BLaER1 treated with 17β-estradiol and CSF1 and Interleukin-3, amounts not matched to agents 10 nM and 100 nM (cell line): ENCODE results near the gene DUSP15.

ENCODE experiments used
- H3K27ac ChIP-seq, 11 experiments: shearing (Covaris generic); formaldehyde crosslinking; 2 replicates each; pipeline ENCODE4 v1.8.1; 2022
- H3K27me3 ChIP-seq, 11 experiments: shearing (Covaris generic); formaldehyde crosslinking; 2 replicates each; pipeline ENCODE4 v1.8.1; 2022
- H3K36me3 ChIP-seq, 11 experiments: shearing (Covaris generic); formaldehyde crosslinking; 2 replicates each; pipeline ENCODE4 v1.8.1; 2022
- H3K4me1 ChIP-seq, 10 experiments: shearing (Covaris generic); formaldehyde crosslinking; 2 replicates each; pipeline ENCODE4 v1.8.1; 2022
- H3K4me2 ChIP-seq, 11 experiments: shearing (Covaris generic); formaldehyde crosslinking; 2 replicates each; pipeline ENCODE4 v1.8.1; 2022
- H3K4me3 ChIP-seq, 10 experiments: shearing (Covaris generic); formaldehyde crosslinking; 2 replicates each; pipeline ENCODE4 v1.8.1; 2022
- H3K9ac ChIP-seq, 11 experiments: shearing (Covaris generic); formaldehyde crosslinking; 2 replicates each; pipeline ENCODE4 v1.8.1; 2022
- H3K9me3 ChIP-seq, 11 experiments: shearing (Covaris generic); formaldehyde crosslinking; replicated peaks in 1 of 11; 2 replicates each; pipeline ENCODE4 v1.8.1; 2022
- H4K20me1 ChIP-seq, 11 experiments: shearing (Covaris generic); formaldehyde crosslinking; 2 replicates each; pipeline ENCODE4 v1.8.1; 2022
- Cebpa-rat ChIP-seq, 11 experiments: shearing (Covaris generic); IDR thresholded peaks; 2 replicates each; pipeline ENCODE4 v1.8.1; 2022

The DUSP15 gene

DNA sequence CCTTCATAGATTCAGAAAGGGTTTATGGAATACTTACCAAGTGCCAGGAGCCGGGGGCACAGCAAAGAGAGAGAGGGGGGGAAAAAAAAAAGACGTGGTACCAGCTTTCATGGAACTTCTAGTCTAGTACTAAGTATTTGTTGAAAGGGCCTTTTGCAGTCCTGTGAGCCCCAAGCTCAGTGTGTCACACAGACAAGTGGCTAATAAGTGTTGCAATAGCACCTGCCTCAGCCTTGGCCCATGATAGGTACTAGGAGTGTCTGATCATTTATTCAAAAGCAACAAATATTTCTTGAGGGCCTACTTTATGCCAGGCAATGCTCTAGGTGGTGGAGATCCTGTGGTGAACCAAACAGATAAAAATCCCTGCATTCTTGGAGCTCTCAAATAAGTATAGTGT is 43.3 kb downstream of the DUSP15 start:
- H3K4me3 ChIP-seq = no peak overlapping the region
- peaks cover 28 to 47% (median 39%) of the 10 kb centered on the region in 10 experiments for H3K4me1 ChIP-seq
- peaks cover 0 to 42% (median 0%) of the 10 kb centered on the region in 11 experiments; a peak in 3 of 22 replicates for H4K20me1 ChIP-seq
- no peak for TF ChIP-seq Cebpa-rat (IDR thresholded peaks at IDR 0.05)
- no peak overlapping the region for H3K9ac ChIP-seq
- H3K36me3 ChIP-seq = no peaks in the 10 kb centered on the region
- no peak overlapping the region for H3K27ac ChIP-seq
- H3K27me3 ChIP-seq = peaks cover 0 to 20% (median 0%) of the 10 kb centered on the region in 11 experiments; a peak in 2 of 22 replicates
- H3K9me3 ChIP-seq = no peaks in the 10 kb centered on the region
- H3K4me2 ChIP-seq = no peak overlapping the region

- no peak overlapping the region for H3K4me3 ChIP-seq
- no peaks in the 10 kb centered on the region for H3K36me3 ChIP-seq
- peaks cover 0 to 16% (median 0%) of the 10 kb centered on the region in 11 experiments; a peak in 2 of 22 replicates for H3K27me3 ChIP-seq
- H3K9me3 ChIP-seq = no peaks in the 10 kb centered on the region
- peaks cover 0 to 42% (median 0%) of the 10 kb centered on the region in 11 experiments; a peak in 3 of 22 replicates for H4K20me1 ChIP-seq
- no peak overlapping the region for H3K4me2 ChIP-seq
- H3K27ac ChIP-seq = no peak overlapping the region
- peaks cover 28 to 47% (median 39%) of the 10 kb centered on the region in 10 experiments for H3K4me1 ChIP-seq
- no peak for TF ChIP-seq Cebpa-rat (IDR thresholded peaks at IDR 0.05)
- no peak overlapping the region for H3K9ac ChIP-seq
Observed at GRCh38 chr20:31826074-31826473, 44.3 kb downstream of the DUSP15 start.

GRCh38 chr20:31824554-31825313 is 45.6 kb downstream of the DUSP15 start:
- peaks cover 0 to 33% (median 0%) of the 10 kb centered on the region in 11 experiments; a peak in 2 of 22 replicates for H4K20me1 ChIP-seq
- peak overlapping the region in 3 of 11 experiments; percentile 12 to 58 (median 39); a peak in 5 of 22 replicates for H3K9ac ChIP-seq
- H3K27me3 ChIP-seq = peaks cover 0 to 16% (median 0%) of the 10 kb centered on the region in 11 experiments; a peak in 2 of 22 replicates
- H3K4me1 ChIP-seq = peaks cover 19 to 37% (median 30%) of the 10 kb centered on the region in 10 experiments
- H3K4me3 ChIP-seq = no peak overlapping the region
- no peaks in the 10 kb centered on the region for H3K9me3 ChIP-seq
- no peaks in the 10 kb centered on the region for H3K36me3 ChIP-seq
- H3K4me2 ChIP-seq = peak overlapping the region; percentile 58 to 90 (median 75); a peak in 14 of 22 replicates
- H3K27ac ChIP-seq = no peak overlapping the region
- no peak for TF ChIP-seq Cebpa-rat (IDR thresholded peaks at IDR 0.05)

- H3K27me3 ChIP-seq = peaks cover 0 to 15% (median 0%) of the 10 kb centered on the region in 11 experiments; a peak in 2 of 22 replicates
- H3K4me1 ChIP-seq = peaks cover 13 to 31% (median 24%) of the 10 kb centered on the region in 10 experiments
- peak overlapping the region; percentile 58 to 90 (median 75); a peak in 21 of 22 replicates for H3K4me2 ChIP-seq
- no peaks in the 10 kb centered on the region for H3K36me3 ChIP-seq
- TF ChIP-seq Cebpa-rat (IDR thresholded peaks at IDR 0.05) = no peak
- peaks cover 0 to 28% (median 0%) of the 10 kb centered on the region in 11 experiments; a peak in 3 of 22 replicates for H4K20me1 ChIP-seq
- no peak overlapping the region for H3K4me3 ChIP-seq
- H3K9me3 ChIP-seq = no peaks in the 10 kb centered on the region
- H3K9ac ChIP-seq = peak overlapping the region in 7 of 11 experiments; percentile 5 to 58 (median 39); a peak in 7 of 22 replicates
- no peak overlapping the region for H3K27ac ChIP-seq
Observed at GRCh38 chr20:31824125-31824485, 46.2 kb downstream of the DUSP15 start.

DNA sequence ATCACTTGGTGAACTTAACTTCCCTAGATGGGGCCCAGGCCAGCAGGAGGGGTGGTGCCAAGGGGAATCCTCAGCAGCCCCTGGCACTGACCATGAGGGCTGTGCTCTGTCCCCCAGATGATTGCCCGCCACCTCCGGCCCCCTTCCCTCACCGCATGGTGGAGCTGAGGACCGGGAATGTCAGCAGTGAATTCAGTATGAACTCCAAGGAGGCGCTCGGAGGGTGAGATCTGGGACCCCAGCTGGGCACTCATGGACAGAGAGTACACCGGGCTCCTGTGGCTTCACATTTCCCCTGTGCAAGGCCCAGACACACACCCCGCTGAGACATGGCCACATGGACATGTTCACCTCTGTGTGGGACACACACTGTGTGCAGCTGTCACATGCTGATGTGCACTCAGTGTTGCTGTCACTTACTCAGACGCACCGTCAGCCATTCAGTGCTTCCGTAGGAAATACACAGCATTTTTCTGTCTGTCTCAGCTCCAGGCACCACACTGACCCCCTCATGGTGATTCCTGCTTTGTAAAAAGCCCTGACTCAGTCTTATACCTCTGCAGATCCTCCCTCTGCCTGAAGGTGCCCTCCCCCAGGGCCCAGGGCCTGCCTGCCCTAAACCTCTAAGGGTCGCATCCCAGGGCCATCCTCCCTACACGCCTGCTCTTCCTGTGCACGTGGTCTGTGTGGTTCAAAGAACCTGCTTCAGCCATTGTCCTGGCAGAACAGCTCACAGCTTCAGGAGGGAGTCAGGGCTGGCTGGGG is 46.8 kb downstream of the DUSP15 start:
- peaks cover 0 to 11% (median 0%) of the 10 kb centered on the region in 11 experiments; a peak in 1 of 22 replicates for H3K27me3 ChIP-seq
- no peak overlapping the region for H3K4me3 ChIP-seq
- TF ChIP-seq Cebpa-rat (IDR thresholded peaks at IDR 0.05) = no peak
- H3K4me2 ChIP-seq = peak overlapping the region; percentile 58 to 90 (median 75)
- H3K27ac ChIP-seq = peak overlapping the region in 1 of 11 experiments; percentile 33; a peak in 2 of 22 replicates
- H3K4me1 ChIP-seq = peaks cover 13 to 30% (median 23%) of the 10 kb centered on the region in 10 experiments
- no peaks in the 10 kb centered on the region for H3K9me3 ChIP-seq
- H3K9ac ChIP-seq = peak overlapping the region in 7 of 11 experiments; percentile 5 to 58 (median 39); a peak in 7 of 22 replicates
- peaks cover 0 to 22% (median 0%) of the 10 kb centered on the region in 11 experiments; a peak in 3 of 22 replicates for H4K20me1 ChIP-seq
- no peaks in the 10 kb centered on the region for H3K36me3 ChIP-seq

DNA sequence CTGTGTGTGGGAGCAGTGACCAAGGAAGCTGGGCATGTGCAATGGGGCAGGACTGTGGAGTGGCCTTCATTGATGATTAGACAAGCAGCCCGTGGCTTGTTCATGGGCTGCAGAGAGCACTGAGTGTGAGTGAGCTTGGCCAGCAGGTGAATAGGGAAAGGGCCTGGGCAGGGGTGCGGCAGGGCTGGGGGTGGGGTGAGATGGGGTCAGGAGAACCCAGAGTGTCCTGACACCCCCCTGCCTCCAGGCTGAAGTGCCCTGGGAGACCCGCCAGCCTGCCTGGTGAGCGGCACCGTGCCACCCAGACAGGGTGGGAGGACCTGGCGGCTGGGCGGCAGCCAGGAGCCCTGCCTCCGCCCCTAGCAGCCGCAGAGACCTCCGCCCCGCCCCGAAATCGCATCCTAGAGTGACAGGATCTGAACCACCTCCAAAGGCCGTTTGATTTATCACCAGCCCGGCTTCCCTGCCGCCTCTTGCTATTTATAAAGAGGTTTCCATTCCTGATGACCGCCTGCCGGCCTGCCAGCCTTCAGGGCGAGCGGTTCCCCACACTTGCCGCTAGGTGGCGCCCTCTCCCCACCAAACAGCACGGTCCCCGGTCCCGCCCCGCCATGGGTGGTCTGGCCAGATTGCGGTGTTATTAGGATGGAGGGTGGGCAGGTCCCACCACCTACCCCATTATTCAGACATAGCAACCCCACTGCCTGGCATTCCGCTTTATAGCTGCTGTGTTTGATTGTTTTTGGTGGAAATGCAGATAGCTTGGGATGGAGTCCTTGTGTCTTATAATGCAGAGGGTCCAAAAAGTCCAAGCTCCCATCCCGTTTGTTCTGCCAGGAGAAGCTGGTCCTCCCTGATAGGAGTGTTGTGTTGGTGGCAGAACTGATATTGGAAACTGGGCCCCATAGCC is 47.7 kb downstream of the DUSP15 start:
- no peaks in the 10 kb centered on the region for H3K36me3 ChIP-seq
- peak overlapping the region in 7 of 11 experiments; percentile 16 to 60 (median 46); a peak in 11 of 22 replicates for H3K9ac ChIP-seq
- H4K20me1 ChIP-seq = peaks cover 0 to 22% (median 0%) of the 10 kb centered on the region in 11 experiments; a peak in 3 of 22 replicates
- H3K4me3 ChIP-seq = peak overlapping the region in 4 of 10 experiments; percentile 6 to 38 (median 22); a peak in 3 of 20 replicates
- H3K9me3 ChIP-seq = no peaks in the 10 kb centered on the region
- peaks cover 0 to 11% (median 0%) of the 10 kb centered on the region in 11 experiments; a peak in 1 of 22 replicates for H3K27me3 ChIP-seq
- no peak overlapping the region for H3K27ac ChIP-seq
- no peak for TF ChIP-seq Cebpa-rat (IDR thresholded peaks at IDR 0.05)
- peaks cover 13 to 30% (median 23%) of the 10 kb centered on the region in 10 experiments for H3K4me1 ChIP-seq
- H3K4me2 ChIP-seq = peak overlapping the region; percentile 58 to 90 (median 75)

DNA sequence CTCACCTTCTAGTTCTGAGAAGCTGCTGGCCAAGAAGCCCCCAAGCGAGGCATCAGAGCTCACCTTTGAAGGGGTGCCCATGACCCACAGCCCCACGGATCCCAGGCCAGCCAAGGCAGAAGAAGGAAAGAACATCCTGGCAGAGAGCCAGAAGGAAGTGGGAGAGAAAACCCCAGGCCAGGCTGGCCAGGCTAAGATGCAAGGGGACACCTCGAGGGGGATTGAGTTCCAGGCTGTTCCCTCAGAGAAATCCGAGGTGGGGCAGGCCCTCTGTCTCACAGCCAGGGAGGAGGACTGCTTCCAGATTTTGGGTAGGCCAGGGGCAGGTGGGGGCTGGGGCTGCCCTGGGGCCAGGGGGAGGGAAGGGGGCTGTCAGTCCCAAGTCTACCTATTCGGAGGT is 48.9 kb downstream of the DUSP15 start:
- peaks cover 0 to 22% (median 0%) of the 10 kb centered on the region in 11 experiments; a peak in 3 of 22 replicates for H4K20me1 ChIP-seq
- no peak overlapping the region for H3K9ac ChIP-seq
- H3K4me3 ChIP-seq = no peak overlapping the region
- peaks cover 0 to 6% (median 0%) of the 10 kb centered on the region in 11 experiments; a peak in 1 of 22 replicates for H3K27me3 ChIP-seq
- TF ChIP-seq Cebpa-rat (IDR thresholded peaks at IDR 0.05) = no peak
- H3K9me3 ChIP-seq = no peaks in the 10 kb centered on the region
- no peak overlapping the region for H3K27ac ChIP-seq
- H3K36me3 ChIP-seq = no peaks in the 10 kb centered on the region
- peak overlapping the region in 1 of 11 experiments; percentile 33; a peak in 1 of 22 replicates for H3K4me2 ChIP-seq
- H3K4me1 ChIP-seq = peaks cover 13 to 30% (median 23%) of the 10 kb centered on the region in 10 experiments

GRCh38 chr20:31820228-31820627 is 50.1 kb downstream of the DUSP15 start:
- Histone ChIP-seq H3K4me2 (no peak overlapping the region), H3K9me3 (no peaks in the 10 kb centered on the region), H3K36me3 (no peaks in the 10 kb centered on the region), H3K27me3 (peaks cover 0 to 6% (median 0%) of the 10 kb centered on the region in 11 experiments; a peak in 1 of 22 replicates), H3K27ac (no peak overlapping the region), H3K9ac (no peak overlapping the region), H4K20me1 (peaks cover 0 to 22% (median 0%) of the 10 kb centered on the region in 11 experiments; a peak in 4 of 22 replicates), H3K4me3 (no peak overlapping the region), H3K4me1 (peaks cover 20 to 40% (median 33%) of the 10 kb centered on the region in 10 experiments)
- no peak for TF ChIP-seq Cebpa-rat (IDR thresholded peaks at IDR 0.05)
